HepG2 (cell line): ENCODE measurements around the gene ANKRD11. TPM values are rescaled to one million over a fixed set of nuclear protein-coding genes. Genes with fewer than 3 reads are reported as not detected.

Experiments used
- ATAC-seq: fragments of 200-7000 bp; cut with Tn5 transposase; 3 replicates; pipeline ENCODE4 v1.9.1; 2020; ENCODE audit warnings: mild to moderate bottlenecking, moderate library complexity
- BruUV-seq: library from RNA; stranded (reverse); fragments of 400-500 nt; replicated peaks from 2 replicates; lab custom pipeline; 2021; lab: Mats Ljungman, UMichigan
- CTCF ChIA-PET: fragments of 300-600 bp; formaldehyde crosslinking; extraction: SDS; loops from one replicate; lab custom pipeline; 2021; ENCODE audit warnings: low total read pairs, inconsistent platforms, low intra/inter-chr PET ratio; lab: Yijun Ruan, JAX
- POLR2A ChIA-PET: fragments of 350-600 bp; sonication (Branson Sonifier 250); formaldehyde crosslinking; loops from one replicate; lab custom pipeline; 2020; ENCODE audit warnings: antibody characterized with exemption, inconsistent platforms; lab: Yijun Ruan, JAX
- DNase-seq: peaks from one replicate; pipeline ENCODE4 v3.0.0-alpha.2; 2015; ENCODE audit warnings: low spot score
- FAIRE-seq: peaks from 3 replicates; lab custom pipeline; 2011; peaks lifted over from hg19 to GRCh38; lab: Jason Lieb, UNC
- H2AFZ ChIP-seq: one replicate; pipeline ENCODE4 v1.6.1; 2011; ENCODE audit warnings: low read length, inconsistent platforms
- H3K27ac ChIP-seq: fragments of 300-600 bp; 3 replicates; pipeline ENCODE4 v1.8.0; 2011; ENCODE audit warnings: mixed run types, mild to moderate bottlenecking, mixed read lengths, low read length, inconsistent platforms; ENCODE audit not compliant: insufficient read depth; ENCODE audit errors: extremely low read length
- H3K27me3 ChIP-seq, 2 experiments: fragments of 200-600 bp in 1 of 2; 2 replicates in 1 of 2; 3 replicates in 1 of 2; pipeline versions ENCODE4 v1.6.0 to v1.8.0; 2011; ENCODE audit warnings: low read length in 2 of 2, mild to moderate bottlenecking in 2 of 2, moderate library complexity in 2 of 2, inconsistent platforms in 1 of 2; ENCODE audit not compliant: insufficient read depth in 2 of 2, control insufficient read depth in 1 of 2
- H3K36me3 ChIP-seq, 2 experiments: fragments of 200-600 bp in 1 of 2; replicated peaks in 1 of 2; 2 replicates in 1 of 2; 3 replicates in 1 of 2; pipeline versions ENCODE4 v1.5.1 to v1.8.0; 2011; ENCODE audit warnings: low read length in 2 of 2, inconsistent platforms in 1 of 2; ENCODE audit not compliant: insufficient read depth in 2 of 2, control insufficient read depth in 1 of 2
- H3K4me1 ChIP-seq: 2 replicates; pipeline ENCODE4 v1.5.1; 2012; ENCODE audit warnings: low read length, inconsistent platforms; ENCODE audit not compliant: insufficient read depth
- H3K4me2 ChIP-seq: 2 replicates; pipeline ENCODE4 v1.6.0; 2011; ENCODE audit warnings: low read depth, low read length, inconsistent platforms
- H3K4me3 ChIP-seq, 3 experiments: fragments of 200-600 bp in 1 of 3; sonication (generic), shearing (Covaris generic) in 1 of 3; replicated peaks in 1 of 3; 2 replicates each; pipeline ENCODE4 v1.5.1; 2011 to 2016; ENCODE audit warnings: low read length in 3 of 3, inconsistent platforms in 2 of 3, low read depth in 2 of 3, mild to moderate bottlenecking in 2 of 3, control low read depth in 1 of 3, mixed read lengths in 1 of 3; ENCODE audit not compliant: insufficient read depth in 1 of 3
- H3K79me2 ChIP-seq: one replicate; pipeline ENCODE4 v1.6.1; 2011; ENCODE audit warnings: low read length, inconsistent platforms; ENCODE audit not compliant: insufficient read depth
- H3K9ac ChIP-seq: 2 replicates; pipeline ENCODE4 v1.6.0; 2011; ENCODE audit warnings: mild to moderate bottlenecking, low read depth, low read length, inconsistent platforms; ENCODE audit not compliant: insufficient read depth
- H3K9me3 ChIP-seq: 2 replicates; pipeline ENCODE4 v1.5.1; 2012; ENCODE audit warnings: mild to moderate bottlenecking, low read length
- H4K20me1 ChIP-seq: 2 replicates; pipeline ENCODE4 v1.6.0; 2011; ENCODE audit warnings: inconsistent platforms, mild to moderate bottlenecking, low read length, moderate library complexity; ENCODE audit not compliant: insufficient read depth
- CTCF ChIP-seq: sonication (generic); formaldehyde crosslinking; IDR thresholded peaks from 2 replicates; pipeline ENCODE4 v1.5.0; 2020; ENCODE audit warnings: mild to moderate bottlenecking, missing genetic modification reagents, moderate library complexity
- MAFF ChIP-seq: IDR thresholded peaks from 2 replicates; pipeline ENCODE4 v1.6.1; 2011; ENCODE audit warnings: low read depth, low read length, improper control_type of control experiment
- MAFK ChIP-seq, 2 experiments: IDR thresholded peaks in 1 of 2; conservative IDR thresholded peaks in 1 of 2; 2 replicates each; pipeline ENCODE4 v1.6.1; 2011; ENCODE audit warnings: improper control_type of control experiment in 2 of 2, low read length in 2 of 2
- POLR2AphosphoS2 ChIP-seq: IDR thresholded peaks from 2 replicates; pipeline ENCODE4 v1.6.1; 2011; ENCODE audit warnings: low read depth, low read length, improper control_type of control experiment
- SALL1 ChIP-seq: sonication (generic); formaldehyde crosslinking; IDR thresholded peaks from 2 replicates; pipeline ENCODE4 v1.8.0; 2022; ENCODE audit warnings: mild to moderate bottlenecking, missing genetic modification reagents
- STAG1 ChIP-seq: sonication (generic); formaldehyde crosslinking; IDR thresholded peaks from 2 replicates; pipeline ENCODE4 v1.4.0; 2020; ENCODE audit warnings: missing genetic modification reagents
- TBX3 ChIP-seq: fragments of 450-650 bp; IDR thresholded peaks from 2 replicates; pipeline ENCODE4 v1.6.1; 2017; ENCODE audit warnings: antibody characterized with exemption, mild to moderate bottlenecking, inconsistent platforms, borderline replicate concordance
- ZNF121 ChIP-seq: sonication (generic); formaldehyde crosslinking; IDR thresholded peaks from 2 replicates; pipeline ENCODE4 v1.5.0; 2020; ENCODE audit warnings: mild to moderate bottlenecking, missing genetic modification reagents
- ZNF138 ChIP-seq: sonication (generic); formaldehyde crosslinking; IDR thresholded peaks from 2 replicates; pipeline ENCODE4 v1.5.0; 2020; ENCODE audit warnings: mild to moderate bottlenecking, low read depth, missing genetic modification reagents
- ZNF3 ChIP-seq: IDR thresholded peaks from 2 replicates; pipeline ENCODE4 v1.7.0; 2017; ENCODE audit warnings: inconsistent platforms
- ZNF629 ChIP-seq: sonication (generic); formaldehyde crosslinking; conservative IDR thresholded peaks from 2 replicates; pipeline ENCODE4 v1.5.0; 2020; ENCODE audit warnings: missing genetic modification reagents
- WGBS: methylation state at CpG from one replicate; pipeline ENCODE4 v1.1.6; 2017; ENCODE audit warnings: low lambda C conversion rate; 5-methylcytosine and 5-hydroxymethylcytosine counted together
- in situ Hi-C: cut with HindIII; loops from 2 replicates; pipeline ENCODE4 v1.10.0; 2017; ENCODE audit warnings: low pct_unique_long_range_greater_than_20kb; ENCODE audit not compliant: extremely low pct_ligation_motif_present
- intact Hi-C: fragments of 100-400 bp; cut with micrococcal nuclease; formaldehyde crosslinking; loops from one replicate; pipeline ENCODE4 v1.10.0; 2022; ENCODE audit not compliant: unreplicated experiment
- polyA plus RNA-seq, 8 experiments: library from polyadenylated mRNA; depleted of rRNA in 3 of 8; stranded (reverse) in 7 of 8; unstranded in 1 of 8; fragments of >200 nt; fragmentation: Illumina TruSeq in 4 of 8; extraction: Trizol in 4 of 8; gene quantifications; 2 replicates each; pipeline versions ENCODE4 v1.2.1 to v1.2.3, GENCODE V29; 2011 to 2016; ENCODE audit warnings: low read depth in 4 of 8, missing spikeins in 1 of 8, mixed read lengths in 1 of 8; ENCODE audit not compliant: insufficient read depth in 1 of 8
- total RNA-seq, 5 experiments: library from RNA; depleted of rRNA; stranded (reverse); fragments of >200 nt; fragmentation: Illumina TruSeq; extraction: Trizol; gene quantifications; 2 replicates each; pipeline ENCODE4 v1.2.3, GENCODE V29; 2016; ENCODE audit warnings: low read depth in 1 of 5

ANKRD11 gene
- total and polyA plus RNA-seq, 2 of the 13 experiments (the other 11 are each of a cell fraction or from before 2014, with no cell fraction given), result 21.4 to 38.4 TPM

- CTCF ChIA-PET, result no interaction called here
- BruUV-seq, result no TSS peak
- ATAC-seq (no peak), FAIRE-seq (no peak), DNase-seq (no peak)
- Histone ChIP-seq H3K36me3 (peaks cover 56 to 86% of the 10 kb centered on the region in 2 experiments), H3K79me2 (no peaks in the 10 kb centered on the region), H3K27me3 (no peaks in the 10 kb centered on the region), H4K20me1 (no peaks in the 10 kb centered on the region), H3K4me1 (no peaks in the 10 kb centered on the region), H2AFZ (no peak overlapping the region), H3K4me2 (no peak overlapping the region), H3K27ac (no peak overlapping the region), H3K9me3 (no peaks in the 10 kb centered on the region), H3K4me3 (no peak overlapping the region), H3K9ac (no peak overlapping the region)
- in situ Hi-C loops, result no loop called here
- POLR2A ChIA-PET, result interaction anchor here (2.2 kb wide), 1 partner anchor 21 kb away, joined by 5 read pairs; the partner anchor contains the start of gene SPG7
- intact Hi-C loops, result no loop called here
- TF ChIP-seq ZNF3 (CRISPR knock-in tag) (no peak), ZNF629 (CRISPR knock-in tag) (no peak), ZNF138 (CRISPR knock-in tag) (no peak), ZNF121 (CRISPR knock-in tag) (no peak), MAFK (conservative IDR thresholded peaks at IDR 0.05 in 1 of 2, IDR thresholded peaks at IDR 0.05 in 1 of 2; ENCODE audit: low read length in 2 of 2) (peak; percentile 90), SALL1 (no peak), MAFF (peak; percentile 87)
- 91% methylated on average over 16 of the region's 16 CpGs for WGBS
Measured at GRCh38 chr16:89529097-89529496, 38.7 kb upstream of the ANKRD11 start.

GRCh38 chr16:89525146-89525913 lies 35.0 kb upstream of the ANKRD11 start:
- peak; percentile 48 for ATAC-seq
- intact Hi-C loops (no loop called here), in situ Hi-C loops (no loop called here)
- DNase-seq, result no peak
- Histone ChIP-seq H3K36me3 (peaks cover 55 to 86% of the 10 kb centered on the region in 2 experiments), H3K27ac (no peak overlapping the region), H3K4me3 (no peak overlapping the region), H3K4me2 (no peak overlapping the region), H3K27me3 (no peaks in the 10 kb centered on the region), H3K9ac (no peak overlapping the region), H2AFZ (no peak overlapping the region), H4K20me1 (no peaks in the 10 kb centered on the region), H3K4me1 (no peaks in the 10 kb centered on the region), H3K79me2 (peaks cover 10% of the 10 kb centered on the region), H3K9me3 (no peaks in the 10 kb centered on the region)
- TF ChIP-seq STAG1 (peak; percentile 41), TBX3 (no peak), POLR2AphosphoS2 (no peak), CTCF (CRISPR knock-in tag) (peak; percentile 42)
- POLR2A ChIA-PET, result interaction anchor here (1.1 kb wide), 1 partner anchor 20 kb away, joined by 4 read pairs; no protein-coding TSS in a partner anchor
- CTCF ChIA-PET, result no interaction called here
- no TSS peak for BruUV-seq
- no peak for FAIRE-seq
- 97% methylated on average over 20 of the region's 20 CpGs for WGBS
